Lower leg skin (tissue), 3 donors: ENCODE data around the gene MITF.

Experiments used
- CTCF ChIP-seq, 3 donors: fragments of 450-650 bp; IDR thresholded peaks; one replicate each; pipeline ENCODE4 v1.5.1; 2016; ENCODE audit warnings: antibody characterized with exemption in 3 of 3, mild to moderate bottlenecking in 3 of 3, moderate library complexity in 2 of 3
- POLR2A ChIP-seq, 2 donors: fragments of 450-650 bp; IDR thresholded peaks; one replicate each; pipeline ENCODE4 v1.6.1; 2016 to 2017; ENCODE audit warnings: antibody characterized with exemption in 2 of 2, mild to moderate bottlenecking in 1 of 2, moderate library complexity in 1 of 2

- TF ChIP-seq CTCF (IDR thresholded peaks at IDR 0.05) (no peak), POLR2A (IDR thresholded peaks at IDR 0.05) (no peak)
Measured at GRCh38 chr3:69805491-69805890, 66.2 kb downstream of the MITF start.
